HG03097 (cell line): ENCODE results near the gene NMNAT2.
"Not testable (repeated sequence)": the region's sequence is repeated elsewhere in the genome, so short reads cannot be mapped to it uniquely, and the experiment has no call there.

ENCODE experiments used
- ATAC-seq: cut with Tn5 transposase; IDR thresholded peaks from one replicate; pipeline ENCODE4 v1.9.1; 2021; ENCODE audit not compliant: unreplicated experiment, low FRiP score

Gene NMNAT2

DNA sequence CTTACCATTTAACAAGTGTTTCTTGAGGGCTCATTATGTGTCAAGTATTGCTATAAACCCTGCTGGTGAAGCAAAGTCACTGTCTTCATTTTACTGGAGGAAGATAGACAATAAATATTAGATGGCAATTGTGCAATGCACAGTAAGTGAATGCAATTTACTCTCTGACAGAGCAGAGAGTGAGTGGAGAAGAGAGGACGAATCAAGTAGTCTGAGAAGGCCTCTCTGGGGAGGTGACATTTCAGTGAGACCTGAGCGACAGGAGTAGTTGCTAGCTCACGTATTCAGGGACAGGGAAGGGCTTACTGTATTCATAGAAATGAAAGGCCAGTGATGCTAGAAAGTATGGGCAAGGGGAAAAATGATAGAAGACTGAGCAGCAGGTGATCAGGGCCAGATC is 1.2 kb upstream of the NMNAT2 start:
- no peak for ATAC-seq

DNA sequence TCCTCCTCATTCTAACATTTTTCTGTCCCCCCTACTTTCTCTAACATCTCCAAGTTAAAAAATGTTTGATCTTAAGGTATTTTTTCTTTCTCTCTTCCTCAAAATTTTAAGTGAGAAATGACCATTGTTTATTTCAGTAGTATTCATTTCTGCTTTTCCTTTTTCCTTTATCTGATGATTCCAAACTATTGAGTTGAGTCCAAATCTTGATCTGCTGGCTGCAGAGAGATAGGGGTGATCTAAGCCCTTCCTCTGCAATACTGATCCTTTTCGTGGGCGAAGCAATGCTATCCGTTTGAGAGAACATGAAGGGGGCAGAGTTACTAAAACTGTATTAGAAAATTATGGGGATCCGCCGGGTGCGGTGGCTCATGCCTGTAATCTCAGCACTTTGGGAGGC is 516 bp upstream of the NMNAT2 start:
- no peak for ATAC-seq

DNA sequence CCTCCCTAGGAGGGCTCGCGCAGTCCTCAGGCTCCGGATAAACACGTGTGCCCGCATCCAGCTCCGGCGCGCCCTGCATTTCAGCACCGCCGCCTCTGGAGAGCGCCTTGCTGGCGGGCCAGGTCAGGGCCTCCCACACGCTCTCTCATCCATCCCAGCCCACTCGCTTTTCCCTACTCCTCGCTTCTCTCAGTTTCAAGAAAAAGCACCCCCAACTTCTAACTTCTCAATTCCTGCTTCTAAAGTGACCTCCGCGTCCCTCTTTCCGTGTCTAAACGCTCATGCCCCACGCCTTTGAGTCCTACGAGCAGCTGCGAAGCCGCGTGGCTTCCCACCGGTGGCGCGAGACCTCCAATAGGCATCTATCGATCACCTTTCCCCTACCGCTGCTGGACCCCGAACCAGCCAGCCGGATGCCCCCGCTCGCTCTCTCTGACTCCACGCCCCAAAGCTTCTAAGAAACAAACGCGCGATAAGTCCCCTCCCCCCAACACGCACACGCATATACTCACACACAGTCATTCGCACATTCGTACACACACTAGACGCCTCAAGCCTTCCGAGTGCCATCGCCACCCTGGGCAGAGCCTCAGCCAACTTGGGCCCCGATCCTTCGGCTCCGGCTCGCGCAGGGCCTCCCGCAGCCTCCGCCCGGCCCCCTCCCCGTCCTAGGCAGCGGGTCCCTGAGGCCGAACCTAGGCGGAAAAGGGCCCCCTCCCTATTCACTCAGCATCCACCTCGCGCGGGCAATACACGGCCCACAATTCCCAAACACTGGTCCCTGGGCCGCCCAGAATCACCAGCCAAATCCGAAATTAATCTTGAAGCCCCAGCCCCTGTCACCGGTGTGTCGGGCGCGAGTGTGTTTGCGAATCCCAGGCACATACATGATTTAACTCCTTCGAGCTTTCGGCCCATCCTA is 1.1 kb downstream of the NMNAT2 start:
- ATAC-seq: no peak

DNA sequence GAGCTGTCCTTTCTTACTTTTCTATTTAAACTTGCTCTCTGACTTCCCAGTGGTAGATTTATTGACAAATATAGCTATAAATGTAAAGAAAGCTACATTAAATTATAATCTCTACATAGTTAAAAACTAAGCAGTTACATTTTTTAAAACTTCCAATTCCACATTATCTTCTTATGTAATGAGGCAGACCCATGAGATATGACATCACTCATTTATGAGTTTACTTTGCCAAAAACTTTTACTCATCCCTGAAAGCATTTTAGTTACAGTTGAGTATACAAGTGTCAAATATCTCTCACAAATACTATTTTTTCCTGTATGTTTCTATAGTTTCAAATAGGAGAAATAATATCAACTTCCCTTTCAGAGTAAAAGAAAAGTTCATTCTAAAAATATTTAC is 3.8 kb downstream of the NMNAT2 start:
- no peak for ATAC-seq

DNA sequence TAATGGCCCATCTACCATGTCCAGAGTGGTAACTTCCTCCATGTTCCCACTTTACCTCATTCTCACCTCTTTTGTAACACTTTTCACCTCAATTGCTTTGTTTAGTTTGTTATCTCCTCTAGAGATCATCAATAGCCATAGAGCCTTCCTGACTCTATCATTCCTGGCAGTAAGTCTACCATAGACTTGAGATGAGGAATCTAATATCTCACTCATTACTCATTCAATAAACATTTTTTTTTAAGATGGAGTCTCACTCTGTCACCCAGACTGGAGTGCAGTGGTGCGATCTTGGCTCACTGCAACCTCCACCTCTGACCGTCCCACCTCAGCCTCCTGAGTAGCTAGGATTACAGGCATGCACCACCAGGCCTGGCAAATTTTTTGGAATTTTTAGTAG is 7.1 kb downstream of the NMNAT2 start:
- ATAC-seq: no peak

DNA sequence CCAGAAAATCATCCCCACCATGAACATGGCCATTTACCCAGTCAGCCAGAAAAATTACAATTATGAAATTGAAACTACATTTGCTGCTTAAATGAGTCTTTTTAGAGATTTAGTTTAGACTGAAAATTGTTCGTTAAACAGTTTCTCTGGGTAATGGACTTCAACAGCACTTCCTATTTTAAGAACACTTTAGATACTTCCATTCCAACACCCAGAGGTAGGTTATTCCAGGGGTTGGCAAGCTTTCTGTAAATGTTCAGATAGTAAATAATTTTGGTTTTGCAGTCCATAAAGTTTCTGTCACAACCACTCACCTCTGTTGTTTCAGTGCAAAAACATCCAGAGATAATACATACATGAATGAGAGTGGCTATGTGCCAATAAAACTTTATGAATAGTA is 10.2 kb downstream of the NMNAT2 start:
- no peak for ATAC-seq

DNA sequence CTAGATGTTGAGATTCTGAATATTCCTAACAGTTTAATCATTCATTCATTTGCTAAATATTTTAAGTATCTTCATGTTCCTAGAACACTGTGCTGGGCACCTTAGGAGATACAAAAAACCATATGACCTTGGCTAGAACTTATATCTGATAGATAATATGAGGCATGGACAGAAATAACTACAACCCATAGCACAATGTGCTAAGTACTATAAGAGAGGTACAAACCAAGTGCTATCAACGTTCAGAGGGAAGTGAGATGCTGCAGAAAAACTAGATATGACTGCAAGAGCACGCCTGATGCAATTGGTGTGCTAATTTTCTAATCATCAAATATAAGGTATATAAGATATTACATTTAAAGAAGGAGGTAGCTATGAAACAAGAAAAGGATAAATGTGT is 10.7 kb downstream of the NMNAT2 start:
- no peak for ATAC-seq

DNA sequence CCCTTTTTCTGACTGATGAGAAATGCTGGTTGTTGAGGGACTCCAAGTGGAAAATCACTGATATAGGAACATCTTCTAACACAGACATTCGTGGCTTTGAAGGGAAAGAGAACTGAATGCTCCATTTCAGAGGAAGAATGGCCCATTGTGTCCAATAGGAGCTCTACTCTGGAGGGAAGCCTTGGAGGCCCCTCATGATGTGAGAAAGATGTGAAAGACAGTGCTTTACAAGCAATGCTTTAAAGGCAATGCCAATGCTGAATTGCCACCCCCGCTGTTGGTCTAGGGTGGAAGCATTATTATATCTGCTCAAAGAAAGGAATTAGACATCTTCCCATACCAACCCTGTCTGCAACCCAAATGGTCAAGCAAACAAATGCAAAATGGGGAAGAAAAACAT is 13.7 kb downstream of the NMNAT2 start:
- no peak for ATAC-seq

DNA sequence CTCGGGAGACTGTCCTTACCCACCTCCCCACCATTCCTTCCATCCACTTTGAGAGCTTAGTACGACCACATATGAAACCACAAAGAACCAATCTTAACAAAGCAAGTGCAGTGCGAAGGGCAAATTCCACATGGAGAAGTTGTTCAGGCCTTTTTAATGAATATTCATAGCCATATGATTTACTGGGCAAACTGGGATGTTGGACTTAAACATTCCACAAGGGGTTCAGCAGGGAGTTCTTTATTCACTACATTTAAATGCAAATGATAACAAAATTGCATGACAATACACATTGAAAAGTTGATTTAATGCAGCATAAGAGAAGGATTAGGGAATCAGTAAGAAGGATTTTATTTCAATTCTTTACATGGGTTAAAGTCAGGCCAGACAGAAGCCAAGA is 14.7 kb downstream of the NMNAT2 start:
- ATAC-seq: no peak

DNA sequence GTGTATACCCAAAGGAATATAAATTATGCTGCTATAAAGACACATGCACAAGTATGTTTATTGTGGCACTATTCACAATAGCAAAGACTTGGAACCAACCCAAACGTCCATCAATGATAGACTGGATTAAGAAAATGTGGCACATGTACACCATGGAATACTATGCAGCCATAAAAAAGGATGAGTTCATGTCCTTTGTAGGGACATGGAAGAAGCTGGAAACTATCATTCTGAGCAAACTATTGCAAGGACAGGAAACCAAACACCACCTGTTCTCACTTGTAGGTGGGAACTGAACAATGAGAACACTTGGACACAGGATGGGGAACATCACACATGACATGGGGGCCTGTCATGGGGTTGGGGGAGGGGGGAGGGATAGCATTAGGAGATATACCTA is 16.6 kb downstream of the NMNAT2 start:
- not testable (repeated sequence) for ATAC-seq

DNA sequence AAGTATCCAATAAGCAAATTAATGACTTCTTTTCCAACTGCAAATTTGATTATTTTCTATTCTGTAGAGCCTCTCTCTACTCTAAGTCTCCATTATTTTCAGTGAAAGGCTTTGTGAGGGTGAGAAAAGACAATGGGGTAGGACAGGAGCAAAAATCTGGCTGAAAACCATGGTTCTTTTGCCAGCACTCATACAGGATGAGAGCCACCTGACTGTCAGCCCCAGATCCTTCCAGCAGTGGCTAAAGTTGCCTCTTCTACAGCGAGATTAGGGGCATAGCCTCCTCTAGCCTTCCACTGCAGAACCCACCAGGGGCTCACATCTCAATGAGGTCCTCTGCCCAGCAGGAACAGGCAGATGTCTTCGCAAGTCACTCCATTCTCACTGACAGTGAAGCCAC is 23.7 kb downstream of the NMNAT2 start:
- ATAC-seq: no peak

DNA sequence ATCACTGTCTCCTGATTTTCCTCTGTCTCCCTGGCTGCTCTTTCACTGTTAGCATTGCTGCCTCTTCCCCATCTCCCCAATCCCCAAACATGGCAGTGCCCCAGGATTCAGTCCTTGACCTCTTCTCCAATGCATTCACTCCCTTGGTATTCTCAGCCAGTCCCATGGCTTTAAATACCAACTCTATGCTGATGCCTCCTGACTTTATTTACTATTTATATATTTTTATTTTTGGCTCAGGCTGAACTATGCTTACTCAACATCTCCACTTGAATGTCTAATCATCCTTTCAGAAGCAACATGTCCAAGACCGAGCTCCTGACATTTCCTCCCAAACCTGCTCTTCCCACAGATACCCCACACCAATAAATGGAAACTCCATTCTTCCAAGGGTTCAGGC is 26.3 kb downstream of the NMNAT2 start:
- no peak for ATAC-seq

DNA sequence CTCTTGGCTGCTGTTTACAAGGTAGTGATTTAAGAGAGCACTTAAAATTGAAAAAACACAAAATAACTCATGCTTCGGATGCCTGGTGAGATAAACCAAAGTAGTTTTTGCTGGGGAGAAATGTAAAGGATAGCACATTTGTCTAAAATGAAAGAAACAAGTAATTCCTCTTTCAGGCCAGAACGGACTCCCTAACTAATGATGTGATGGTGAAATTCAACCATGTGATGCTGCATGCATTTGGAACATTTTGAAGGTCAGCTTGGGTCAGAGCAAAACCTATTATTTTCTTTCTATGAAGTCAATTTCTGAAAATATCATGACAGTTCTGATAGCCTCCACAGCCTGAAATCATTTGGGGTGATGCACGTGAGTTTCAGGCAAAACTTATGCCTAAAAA is 27.6 kb downstream of the NMNAT2 start:
- no peak for ATAC-seq

DNA sequence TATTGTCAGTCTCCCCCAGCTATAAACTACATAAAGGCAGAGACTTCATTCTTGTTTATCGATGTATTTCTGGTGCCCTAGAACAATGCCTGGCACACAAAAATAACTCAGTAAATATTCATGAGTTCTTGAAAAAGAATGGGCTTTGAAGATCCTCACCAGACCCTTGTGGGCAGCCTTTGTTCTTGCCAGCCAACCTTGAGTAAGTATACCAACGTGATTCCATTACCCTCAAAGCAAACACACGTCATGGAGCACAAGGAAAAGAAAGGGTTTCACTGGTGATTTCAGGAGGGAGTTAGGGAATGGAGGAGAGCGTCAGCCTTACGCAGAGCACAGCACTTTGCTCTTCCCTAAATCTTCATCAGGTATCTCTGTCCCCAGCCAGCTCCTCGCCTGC is 29.4 kb downstream of the NMNAT2 start:
- ATAC-seq: no peak

DNA sequence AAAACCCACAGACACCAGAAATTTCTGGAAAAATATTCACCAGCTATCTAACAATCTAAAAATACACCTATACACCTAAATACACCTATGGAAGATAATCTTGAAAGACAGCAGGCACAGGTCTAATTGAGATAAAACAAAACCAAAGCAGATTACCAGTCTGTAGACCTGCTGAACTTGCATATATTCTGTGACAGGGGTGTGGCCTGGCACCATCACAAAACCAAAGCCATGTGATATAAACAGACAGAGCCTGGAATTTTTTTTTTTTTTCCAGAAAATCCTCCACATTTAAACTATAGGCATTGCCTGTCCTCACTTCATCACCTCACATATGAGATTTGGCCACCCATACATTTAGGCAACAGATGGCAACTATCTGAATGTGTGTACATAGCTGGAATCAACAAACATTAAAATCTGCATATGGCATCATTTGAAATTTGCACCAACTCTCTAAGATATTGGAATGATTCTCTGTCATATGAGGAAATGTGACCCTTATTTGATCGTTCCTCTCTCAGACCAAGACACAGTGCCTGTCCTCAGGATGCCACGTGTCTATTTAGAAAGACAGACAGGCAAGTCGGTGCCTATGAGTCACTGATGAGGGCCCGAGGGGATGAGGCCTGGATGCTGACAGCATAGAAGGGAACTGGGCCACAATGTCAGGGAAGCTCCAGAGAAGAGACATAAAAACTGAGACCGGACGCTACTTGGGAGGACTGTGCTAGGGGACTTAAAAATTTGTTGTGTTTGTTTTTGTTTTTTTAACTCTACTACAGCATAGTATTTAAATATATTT is 32.6 kb downstream of the NMNAT2 start:
- no peak for ATAC-seq

DNA sequence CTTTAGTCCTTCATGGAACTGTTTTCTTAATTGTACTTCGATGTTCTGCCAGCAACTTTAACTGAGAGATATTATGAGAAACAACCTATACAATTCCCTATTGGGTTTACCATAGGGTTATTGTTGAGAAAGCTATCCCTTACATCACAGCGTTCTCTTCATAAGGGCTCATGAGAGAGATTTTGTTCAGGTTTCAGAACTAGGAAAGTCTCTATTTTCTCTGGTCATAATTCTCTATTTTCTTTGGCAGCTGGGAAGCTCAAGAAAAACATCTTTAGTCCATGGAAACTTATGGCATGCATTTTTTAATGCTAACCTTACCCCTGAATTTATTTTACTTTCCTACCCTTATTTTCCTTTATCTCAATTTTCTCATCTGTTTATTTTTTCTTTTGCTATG is 38.2 kb downstream of the NMNAT2 start:
- no peak for ATAC-seq

DNA sequence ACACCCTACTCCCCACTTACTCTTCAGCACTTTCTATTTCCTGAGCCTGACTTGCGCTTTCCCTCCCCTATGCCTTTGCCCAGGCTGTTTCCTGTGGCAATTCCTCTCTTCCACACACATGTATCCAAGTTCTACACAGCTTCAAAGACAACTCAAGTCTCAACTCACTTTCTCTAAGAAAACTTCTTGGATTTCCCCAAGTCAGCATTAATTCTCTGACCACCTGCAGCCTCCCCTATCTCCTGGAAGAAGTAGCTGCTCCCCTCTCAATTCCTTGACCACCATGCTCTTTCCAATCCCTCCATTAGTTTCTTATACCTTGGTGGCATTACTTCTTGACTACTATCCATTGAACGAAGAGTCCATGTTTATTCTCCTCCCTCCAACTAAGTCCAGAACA is 42.8 kb downstream of the NMNAT2 start:
- no peak for ATAC-seq

DNA sequence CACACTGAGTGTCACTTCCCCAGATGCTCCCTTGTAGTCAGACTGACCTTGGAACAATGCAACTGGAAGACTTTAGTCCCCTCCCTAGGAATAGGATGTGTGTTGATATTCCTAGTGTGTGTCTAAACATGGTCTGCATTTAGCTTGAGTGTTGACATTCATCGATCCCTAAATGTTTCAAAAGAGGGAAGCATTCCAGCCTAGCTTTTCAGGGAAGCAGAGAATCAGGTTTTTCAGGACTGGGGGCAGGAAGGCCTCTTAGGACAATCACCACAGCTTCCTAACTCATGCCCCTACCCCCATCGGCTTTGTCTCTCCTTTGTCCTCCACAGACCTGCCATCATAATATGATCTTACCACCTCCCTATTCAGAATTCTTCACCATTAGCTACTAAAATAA is 43.4 kb downstream of the NMNAT2 start:
- no peak for ATAC-seq

DNA sequence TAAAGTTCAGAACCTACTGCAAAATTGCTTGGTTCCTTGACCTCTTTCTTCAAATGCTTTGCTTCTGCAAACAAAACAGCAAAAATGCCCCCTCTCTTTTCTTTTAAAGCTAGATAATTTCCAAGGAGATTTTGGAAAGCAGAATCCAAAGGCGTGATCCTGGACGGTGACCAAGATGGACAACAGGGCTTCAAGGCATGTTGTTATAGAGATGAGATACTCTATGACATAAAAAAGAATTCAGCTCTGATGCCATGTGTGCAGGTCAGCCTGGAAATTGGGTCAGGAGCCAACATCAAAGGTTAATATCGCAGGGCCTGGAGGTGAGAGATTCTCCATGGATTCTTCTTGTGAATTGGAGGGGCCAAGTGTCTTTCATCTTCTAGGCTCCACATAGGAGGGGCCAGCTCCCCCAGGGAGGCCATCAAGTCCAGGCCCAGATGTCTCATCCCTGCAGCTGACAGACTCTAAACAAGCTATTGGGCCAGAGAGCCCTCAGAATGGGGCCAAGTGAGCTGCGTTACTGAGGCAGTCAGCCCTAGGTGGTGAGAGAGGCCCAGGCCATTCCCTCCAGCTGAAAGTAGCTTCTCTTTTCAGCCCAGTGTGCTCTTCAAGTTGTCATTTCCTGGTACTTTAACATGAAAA is 45.5 kb downstream of the NMNAT2 start:
- ATAC-seq: no peak

DNA sequence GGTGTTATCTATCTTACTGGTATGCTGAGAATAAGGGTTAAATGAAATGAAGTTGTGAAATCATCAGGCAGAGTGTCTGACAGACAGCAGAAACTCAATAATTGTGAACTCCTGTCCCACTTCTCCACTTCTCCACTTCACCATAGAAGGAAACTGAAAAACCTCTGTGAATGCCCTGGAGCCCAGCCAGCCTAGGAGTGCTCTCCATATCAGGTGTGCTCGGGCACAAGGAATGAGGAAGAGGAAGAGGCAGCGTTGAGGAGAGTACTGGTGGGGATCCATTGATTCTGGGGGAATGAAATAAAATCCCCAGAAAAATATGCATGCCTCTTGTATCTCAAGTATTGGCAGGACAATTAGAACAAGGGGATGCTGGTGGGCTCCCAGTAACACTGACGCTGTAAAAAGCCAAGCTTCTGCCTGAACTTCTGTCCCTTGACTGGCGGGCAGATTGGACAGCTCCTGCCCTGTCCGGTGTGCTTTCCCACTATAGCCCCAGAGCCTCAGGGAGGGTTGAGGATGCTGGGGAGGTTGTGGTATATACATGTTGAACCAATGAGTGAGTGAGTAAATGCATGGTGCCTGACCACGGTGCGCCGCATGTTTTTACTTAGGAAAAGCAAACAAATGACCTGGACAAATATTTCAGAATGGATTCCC is 47.7 kb downstream of the NMNAT2 start:
- ATAC-seq: no peak
